ENCODE data around the gene GINS1.

- TF ChIP-seq CTCF (IDR thresholded peaks at IDR 0.05; ENCODE audit: borderline replicate concordance, extremely low read depth, low read length, poor library complexity, severe bottlenecking) (no peak), EZH2 (IDR thresholded peaks at IDR 0.05; ENCODE audit: borderline replicate concordance, low read depth, low read length, severe bottlenecking) (no peak)
These were observed 90.3 kb downstream of the GINS1 start for GRCh38 chr20:25497586-25498279.

Data from DND-41 (cell line).